Transverse colon (tissue), 4 donors: ENCODE data around the gene ITGA11.

Source experiments
- EP300 ChIP-seq: sonication (generic); formaldehyde crosslinking; IDR thresholded peaks from one replicate; pipeline ENCODE4 v1.6.1; 2017; ENCODE audit warnings: antibody characterized with exemption, low read depth
- POLR2A ChIP-seq: fragments of 450-650 bp; IDR thresholded peaks from one replicate; pipeline ENCODE4 v1.6.1; 2016; ENCODE audit warnings: antibody characterized with exemption, mild to moderate bottlenecking, moderate library complexity
- POLR2AphosphoS5 ChIP-seq, 3 donors: sonication (generic); formaldehyde crosslinking; IDR thresholded peaks; one replicate each; pipeline ENCODE4 v1.6.1; 2016; ENCODE audit warnings: antibody characterized with exemption in 3 of 3
- TF ChIP-seq, protein P1 (sequence below), 5 experiments: fragments of 200-600 bp in 3 of 5; fragments of 450-650 bp in 2 of 5; sonication (generic) in 3 of 5; IDR thresholded peaks; 1 replicate in 2 of 5; 2 replicates in 3 of 5; pipeline ENCODE4 v1.5.1; 2016 to 2017; ENCODE audit warnings: antibody characterized with exemption in 5 of 5, inconsistent platforms in 3 of 5, mild to moderate bottlenecking in 2 of 5, moderate library complexity in 1 of 5

DNA sequence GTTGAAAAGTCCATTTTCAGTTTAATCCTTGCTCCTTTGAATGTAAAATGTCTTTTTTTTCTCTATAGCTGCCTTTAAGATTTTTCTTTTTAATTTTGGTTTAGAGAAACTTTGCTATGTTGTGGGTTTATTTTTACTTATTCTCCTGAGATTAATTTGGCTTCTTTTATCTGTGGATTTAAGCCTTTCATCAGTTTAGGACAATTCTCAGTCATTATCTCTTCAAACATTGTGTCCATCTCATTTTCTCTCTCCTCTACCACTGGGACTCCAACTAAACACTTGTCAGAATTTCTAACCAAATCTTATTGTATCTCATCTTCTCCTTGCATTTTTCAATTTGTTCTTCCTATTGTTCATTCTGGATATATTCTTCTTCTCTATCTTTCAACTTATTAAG is 12.4 kb upstream of the ITGA11 start:
- TF ChIP-seq, protein P1, sequence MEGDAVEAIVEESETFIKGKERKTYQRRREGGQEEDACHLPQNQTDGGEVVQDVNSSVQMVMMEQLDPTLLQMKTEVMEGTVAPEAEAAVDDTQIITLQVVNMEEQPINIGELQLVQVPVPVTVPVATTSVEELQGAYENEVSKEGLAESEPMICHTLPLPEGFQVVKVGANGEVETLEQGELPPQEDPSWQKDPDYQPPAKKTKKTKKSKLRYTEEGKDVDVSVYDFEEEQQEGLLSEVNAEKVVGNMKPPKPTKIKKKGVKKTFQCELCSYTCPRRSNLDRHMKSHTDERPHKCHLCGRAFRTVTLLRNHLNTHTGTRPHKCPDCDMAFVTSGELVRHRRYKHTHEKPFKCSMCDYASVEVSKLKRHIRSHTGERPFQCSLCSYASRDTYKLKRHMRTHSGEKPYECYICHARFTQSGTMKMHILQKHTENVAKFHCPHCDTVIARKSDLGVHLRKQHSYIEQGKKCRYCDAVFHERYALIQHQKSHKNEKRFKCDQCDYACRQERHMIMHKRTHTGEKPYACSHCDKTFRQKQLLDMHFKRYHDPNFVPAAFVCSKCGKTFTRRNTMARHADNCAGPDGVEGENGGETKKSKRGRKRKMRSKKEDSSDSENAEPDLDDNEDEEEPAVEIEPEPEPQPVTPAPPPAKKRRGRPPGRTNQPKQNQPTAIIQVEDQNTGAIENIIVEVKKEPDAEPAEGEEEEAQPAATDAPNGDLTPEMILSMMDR (IDR thresholded peaks at IDR 0.05), result no peak
- no peak for TF ChIP-seq EP300
- TF ChIP-seq POLR2A, result no peak
- no peak for TF ChIP-seq POLR2AphosphoS5 (IDR thresholded peaks at IDR 0.05)
